ENCODE results near the gene ADD1. TPM values are rescaled to one million over a fixed set of nuclear protein-coding genes. Genes with fewer than 3 reads are reported as not detected.

Gene ADD1, protein sequence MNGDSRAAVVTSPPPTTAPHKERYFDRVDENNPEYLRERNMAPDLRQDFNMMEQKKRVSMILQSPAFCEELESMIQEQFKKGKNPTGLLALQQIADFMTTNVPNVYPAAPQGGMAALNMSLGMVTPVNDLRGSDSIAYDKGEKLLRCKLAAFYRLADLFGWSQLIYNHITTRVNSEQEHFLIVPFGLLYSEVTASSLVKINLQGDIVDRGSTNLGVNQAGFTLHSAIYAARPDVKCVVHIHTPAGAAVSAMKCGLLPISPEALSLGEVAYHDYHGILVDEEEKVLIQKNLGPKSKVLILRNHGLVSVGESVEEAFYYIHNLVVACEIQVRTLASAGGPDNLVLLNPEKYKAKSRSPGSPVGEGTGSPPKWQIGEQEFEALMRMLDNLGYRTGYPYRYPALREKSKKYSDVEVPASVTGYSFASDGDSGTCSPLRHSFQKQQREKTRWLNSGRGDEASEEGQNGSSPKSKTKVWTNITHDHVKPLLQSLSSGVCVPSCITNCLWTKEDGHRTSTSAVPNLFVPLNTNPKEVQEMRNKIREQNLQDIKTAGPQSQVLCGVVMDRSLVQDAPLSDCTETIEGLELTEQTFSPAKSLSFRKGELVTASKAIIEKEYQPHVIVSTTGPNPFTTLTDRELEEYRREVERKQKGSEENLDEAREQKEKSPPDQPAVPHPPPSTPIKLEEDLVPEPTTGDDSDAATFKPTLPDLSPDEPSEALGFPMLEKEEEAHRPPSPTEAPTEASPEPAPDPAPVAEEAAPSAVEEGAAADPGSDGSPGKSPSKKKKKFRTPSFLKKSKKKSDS
- 187 and 198 TPM in 2 replicates for total RNA-seq

DNA sequence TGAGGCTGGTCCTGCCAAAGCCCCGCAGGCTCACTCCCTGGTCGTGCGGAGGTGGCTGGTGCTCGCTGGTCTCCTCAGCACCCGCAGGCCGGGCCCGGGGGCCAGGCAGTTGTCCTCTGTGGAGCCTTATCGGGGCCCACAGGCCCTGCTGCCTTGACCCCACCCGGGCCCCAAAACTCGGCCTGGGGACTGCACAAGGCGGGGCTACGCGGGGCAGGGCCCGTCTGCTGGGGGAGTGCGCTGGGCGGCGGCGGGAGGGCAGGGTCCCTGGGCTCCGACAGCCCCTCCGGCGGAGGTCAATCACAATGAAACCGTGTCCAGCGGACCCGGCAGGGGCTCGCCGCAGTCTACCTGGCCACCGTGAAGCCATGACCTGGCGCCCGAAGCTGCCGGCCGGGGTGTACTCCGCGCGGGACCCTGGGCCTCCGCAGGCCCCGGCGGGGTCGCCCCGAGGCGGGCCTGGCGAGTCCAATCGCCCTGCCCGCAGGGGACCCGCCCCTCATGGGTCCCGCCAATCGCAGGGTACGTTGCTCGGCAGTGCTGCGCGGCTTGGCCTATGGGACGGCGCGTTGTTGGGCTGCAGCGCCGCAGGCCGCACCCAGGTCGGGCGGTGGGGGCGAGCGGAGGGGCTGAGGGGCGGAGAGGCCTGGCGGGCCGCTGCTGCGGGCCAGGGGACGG, at the start of gene ADD1:
TSS of gene ADD1 (plus strand) at position 582 of the 678 bp plus-strand sequence. CDS start 32,072 bp downstream, outside the sequence.
- Mint-ChIP-seq H3K9me3 (peaks cover 4% of the 10 kb centered on the region), H3K4me3 (peak within 1 kb of the TSS; percentile 91), H3K4me1 (peaks cover 41% of the 10 kb centered on the region), H3K36me3 (ENCODE audit: low read depth) (peaks cover 14% of the 10 kb centered on the region), H3K27me3 (no peaks in the 10 kb centered on the region), H3K27ac (peak within 1 kb of the TSS; percentile 92)
- peak; percentile 100 for DNase-seq
- intact Hi-C loops (cut with micrococcal nuclease), result loop anchor here (5.0 to 10.0 kb wide), 3 partner anchors 81 to 309 kb away; partner anchors contain the start of gene FAM193A

DNA sequence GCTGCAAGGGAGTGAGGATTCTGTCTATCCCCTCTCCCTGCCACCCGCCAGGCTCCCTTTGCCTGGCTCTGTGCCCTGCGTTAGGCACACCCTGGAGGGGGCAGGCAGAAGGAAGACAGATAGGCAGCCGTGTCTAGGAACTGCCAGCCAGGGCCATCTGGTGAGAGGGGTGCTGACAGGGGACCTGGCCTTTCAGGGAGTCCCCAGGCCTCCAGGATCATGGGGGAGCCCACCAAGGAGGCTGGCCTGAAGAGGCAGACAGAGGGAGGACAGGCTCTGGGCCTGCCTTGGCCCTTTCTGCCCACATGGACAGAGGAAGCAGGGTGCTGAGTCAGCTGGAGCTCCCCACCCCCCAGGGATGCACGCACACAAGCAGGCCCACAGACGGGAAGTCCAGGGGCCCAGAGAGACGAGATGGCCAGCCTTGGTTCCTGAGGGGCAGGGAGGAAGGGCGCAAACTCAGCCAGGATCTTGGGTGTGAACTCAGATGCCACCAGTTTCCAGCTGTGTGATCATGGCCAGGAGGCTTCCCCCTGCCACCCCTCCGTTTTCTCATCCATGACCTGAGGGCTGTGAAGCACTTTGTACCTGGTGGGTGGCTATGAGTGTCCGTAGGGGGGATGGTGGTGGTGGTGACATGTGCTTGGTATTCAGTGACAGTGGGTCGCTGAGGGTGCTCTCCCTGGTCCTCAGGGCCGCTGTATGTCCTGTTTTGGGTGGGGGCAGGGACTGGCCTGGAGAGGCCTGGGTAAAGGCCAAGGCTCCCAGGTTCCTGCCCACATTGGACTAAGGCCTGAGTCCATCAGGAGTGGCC, 49.0 kb upstream of the ADD1 start:
- Mint-ChIP-seq H3K4me1 (peaks cover 45% of the 10 kb centered on the region), H3K27ac (peak overlapping the region; percentile 77)

DNA sequence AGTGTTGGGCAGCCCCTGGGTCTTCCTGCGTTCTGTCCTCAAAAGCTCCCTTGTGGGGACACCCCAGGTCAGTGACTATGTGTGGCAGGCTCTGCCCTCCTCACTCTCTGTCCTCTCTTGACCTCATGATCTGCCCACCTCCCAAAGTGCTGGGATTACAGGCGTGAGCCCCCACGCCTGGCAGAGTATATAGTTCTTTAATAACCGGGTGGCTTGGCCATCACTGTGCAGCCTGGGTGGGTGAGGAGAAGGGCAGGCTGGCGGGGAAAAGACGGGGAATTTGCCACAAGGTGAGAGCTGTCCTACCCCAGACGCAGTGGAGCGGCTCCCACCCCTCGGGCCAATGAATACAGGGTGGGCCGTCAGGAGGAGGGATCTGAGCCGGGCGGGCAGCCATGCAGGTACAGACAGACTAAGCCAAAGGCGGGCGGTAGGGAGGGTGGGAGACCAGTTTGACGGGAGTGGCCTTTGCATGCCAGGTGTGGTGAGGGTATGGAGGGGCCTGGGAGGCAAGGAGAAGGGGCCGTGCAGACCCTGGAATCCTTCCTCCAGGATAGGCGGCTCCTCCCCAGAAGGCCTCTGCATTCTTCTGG, 48.2 kb upstream of the ADD1 start:
- Mint-ChIP-seq H3K4me3 (peak overlapping the region; percentile 90), H3K4me1 (peaks cover 48% of the 10 kb centered on the region), H3K9me3 (no peaks in the 10 kb centered on the region), H3K27me3 (no peaks in the 10 kb centered on the region), H3K27ac (no peak overlapping the region), H3K36me3 (ENCODE audit: low read depth) (peaks cover 9% of the 10 kb centered on the region)
- DNase-seq, result no peak
- intact Hi-C loops (cut with micrococcal nuclease), result loop anchor here (5.0 kb wide), 2 partner anchors 33 to 48 kb away; no protein-coding TSS in a partner anchor

More for the DNA sequence above, 49.0 kb upstream of the ADD1 start:
- no peak for DNase-seq
- Mint-ChIP-seq H3K4me3 (peak overlapping the region; percentile 90), H3K9me3 (no peaks in the 10 kb centered on the region), H3K27me3 (no peaks in the 10 kb centered on the region), H3K36me3 (ENCODE audit: low read depth) (peaks cover 9% of the 10 kb centered on the region)
- intact Hi-C loops (cut with micrococcal nuclease), result loop anchor here (5.0 kb wide), 2 partner anchors 32 to 47 kb away; no protein-coding TSS in a partner anchor

DNA sequence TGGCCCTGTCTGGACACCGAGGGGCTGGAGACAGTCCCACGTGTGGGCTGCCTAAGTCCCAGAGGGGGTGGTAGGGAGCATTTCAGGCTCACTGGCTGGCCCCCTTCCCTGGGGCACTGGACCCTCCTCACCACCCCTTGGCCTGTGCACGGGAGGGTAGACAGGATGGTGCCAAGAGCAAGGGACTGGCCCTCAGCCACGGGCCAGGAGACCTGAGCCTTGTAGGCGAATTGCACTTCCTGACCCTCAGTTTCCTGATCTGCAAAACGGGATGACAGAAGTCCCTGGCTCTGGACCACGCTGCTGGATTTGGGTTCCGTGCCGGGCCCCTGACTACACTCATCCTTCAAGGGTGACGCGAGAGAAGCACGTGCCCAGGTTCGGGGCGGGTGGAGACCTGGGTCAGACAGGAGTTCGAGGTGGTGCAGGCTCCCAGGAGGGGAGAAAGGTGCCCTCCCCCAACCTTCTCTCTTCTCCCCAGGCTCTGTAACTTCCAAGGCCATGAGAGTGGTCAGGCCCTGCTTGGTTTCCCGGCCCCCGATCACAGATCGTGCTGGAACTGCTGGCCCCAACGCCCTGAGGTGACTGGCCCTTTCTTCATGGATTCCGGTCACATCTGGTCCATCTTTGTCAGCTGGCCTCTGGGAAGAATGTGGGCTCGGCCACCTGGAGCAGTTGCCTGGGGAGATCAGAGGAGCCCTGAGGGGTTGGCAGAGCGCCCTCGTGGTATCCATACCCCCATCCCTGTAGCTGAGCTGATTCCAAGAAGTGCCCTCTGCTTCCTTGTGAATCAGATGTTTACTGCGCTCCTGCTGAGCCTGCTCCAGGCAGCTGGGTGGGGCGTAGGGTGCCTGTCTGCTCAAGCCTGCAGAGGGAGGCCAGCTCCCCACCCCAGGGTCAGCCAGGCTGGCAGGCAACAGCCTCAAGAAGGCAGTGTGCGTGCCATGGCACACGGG, 47.5 kb upstream of the ADD1 start:
- no peak overlapping the region for H3K27ac Mint-ChIP-seq

DNA sequence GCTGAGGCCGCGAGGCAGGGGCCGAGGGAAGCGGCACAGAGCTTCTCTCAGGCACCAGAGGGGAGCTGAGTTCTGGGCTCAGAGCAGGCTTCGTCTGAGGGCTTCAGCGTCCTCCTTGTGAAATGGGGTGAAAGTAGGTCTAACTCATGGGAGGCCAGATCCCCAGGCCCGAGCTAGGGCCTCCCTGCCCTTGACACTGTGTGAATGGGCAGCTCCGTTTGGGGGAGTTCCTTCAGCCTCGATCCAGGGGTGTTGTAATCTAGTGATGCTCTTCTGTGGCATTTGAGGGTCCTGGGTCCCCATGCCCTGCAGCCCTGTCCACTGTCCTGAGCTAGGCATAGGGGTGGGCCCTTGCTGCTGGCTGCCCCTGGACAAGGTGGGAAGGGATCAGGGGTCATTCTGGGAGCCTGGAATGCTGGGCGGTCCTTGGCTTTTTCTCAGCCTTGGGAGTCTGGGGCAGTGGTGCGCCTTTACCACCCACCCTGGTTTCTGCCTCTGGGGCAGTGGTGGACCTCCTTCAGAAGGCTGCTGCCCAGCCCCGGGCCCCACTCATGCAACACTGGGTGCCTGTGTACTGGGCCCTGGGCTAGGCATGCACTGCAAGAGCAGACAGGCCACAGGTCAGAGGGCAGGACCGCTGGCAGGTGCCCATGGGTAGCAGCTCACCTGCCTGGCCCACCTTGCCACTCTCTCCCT, 46.6 kb upstream of the ADD1 start:
- intact Hi-C loops (cut with micrococcal nuclease), result loop anchor here (5.0 kb wide), 2 partner anchors 35 to 50 kb away; no protein-coding TSS in a partner anchor
- H3K27me3 Mint-ChIP-seq, result no peaks in the 10 kb centered on the region
- no peaks in the 10 kb centered on the region for H3K9me3 Mint-ChIP-seq
- peaks cover 53% of the 10 kb centered on the region for H3K4me1 Mint-ChIP-seq
- peak overlapping the region; percentile 87 for H3K4me3 Mint-ChIP-seq
- peak overlapping the region; percentile 91 for H3K27ac Mint-ChIP-seq
- peaks cover 10% of the 10 kb centered on the region for H3K36me3 Mint-ChIP-seq (ENCODE audit: low read depth)
- DNase-seq, result no peak

More for the DNA sequence above, 47.5 kb upstream of the ADD1 start:
- H3K36me3 Mint-ChIP-seq (ENCODE audit: low read depth), result peaks cover 9% of the 10 kb centered on the region
- intact Hi-C loops (cut with micrococcal nuclease), result loop anchor here (5.0 kb wide), 2 partner anchors 34 to 49 kb away; no protein-coding TSS in a partner anchor
- no peaks in the 10 kb centered on the region for H3K9me3 Mint-ChIP-seq
- no peak overlapping the region for H3K4me3 Mint-ChIP-seq
- no peak for DNase-seq
- H3K27me3 Mint-ChIP-seq, result no peaks in the 10 kb centered on the region
- H3K4me1 Mint-ChIP-seq, result peaks cover 50% of the 10 kb centered on the region

DNA sequence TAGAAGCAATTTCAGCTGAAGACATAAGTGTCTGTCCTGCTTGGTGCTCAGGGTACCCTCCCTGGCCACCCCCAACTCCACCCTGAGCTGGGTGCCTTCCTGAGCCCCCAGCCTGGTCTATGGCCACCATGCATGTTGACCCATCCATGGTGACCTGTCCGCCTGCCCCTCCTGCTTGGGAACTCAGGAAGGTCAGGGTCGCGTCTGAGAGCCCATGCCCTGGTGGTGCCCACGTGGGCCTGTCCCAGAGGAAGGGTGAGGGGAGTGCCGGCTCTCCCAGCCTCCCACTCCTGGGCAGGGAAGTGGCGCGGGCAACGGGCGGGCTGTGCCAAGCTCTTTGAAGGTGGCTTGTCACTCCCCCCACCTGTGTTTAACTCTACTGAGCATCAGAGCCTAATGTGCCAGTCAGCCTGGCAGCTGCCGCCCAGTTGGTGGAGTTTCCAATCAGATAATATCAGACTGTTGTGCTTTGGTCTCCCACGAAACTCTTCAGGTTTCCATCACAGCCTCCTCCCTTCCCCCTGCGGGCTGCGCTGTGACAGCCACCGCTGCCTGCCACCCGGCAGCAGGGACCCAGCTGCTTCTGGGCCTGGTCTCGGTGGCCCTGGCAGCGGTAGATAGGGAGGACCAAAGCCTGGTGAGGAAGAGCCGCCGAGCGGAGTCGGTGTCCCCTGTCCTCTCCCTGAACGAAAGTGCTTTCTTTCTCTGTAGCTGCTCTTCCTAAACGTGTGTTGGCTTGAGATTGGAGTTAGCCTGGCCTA, 45.9 kb upstream of the ADD1 start:
- Mint-ChIP-seq H3K36me3 (ENCODE audit: low read depth) (peaks cover 10% of the 10 kb centered on the region), H3K4me3 (peak overlapping the region; percentile 87), H3K27me3 (no peaks in the 10 kb centered on the region), H3K27ac (peak overlapping the region; percentile 91), H3K4me1 (peaks cover 54% of the 10 kb centered on the region), H3K9me3 (no peaks in the 10 kb centered on the region)
- DNase-seq, result peak; percentile 81
- intact Hi-C loops (cut with micrococcal nuclease), result loop anchor here (1.0 to 5.0 kb wide), 4 partner anchors 10 to 50 kb away; no protein-coding TSS in a partner anchor

DNA sequence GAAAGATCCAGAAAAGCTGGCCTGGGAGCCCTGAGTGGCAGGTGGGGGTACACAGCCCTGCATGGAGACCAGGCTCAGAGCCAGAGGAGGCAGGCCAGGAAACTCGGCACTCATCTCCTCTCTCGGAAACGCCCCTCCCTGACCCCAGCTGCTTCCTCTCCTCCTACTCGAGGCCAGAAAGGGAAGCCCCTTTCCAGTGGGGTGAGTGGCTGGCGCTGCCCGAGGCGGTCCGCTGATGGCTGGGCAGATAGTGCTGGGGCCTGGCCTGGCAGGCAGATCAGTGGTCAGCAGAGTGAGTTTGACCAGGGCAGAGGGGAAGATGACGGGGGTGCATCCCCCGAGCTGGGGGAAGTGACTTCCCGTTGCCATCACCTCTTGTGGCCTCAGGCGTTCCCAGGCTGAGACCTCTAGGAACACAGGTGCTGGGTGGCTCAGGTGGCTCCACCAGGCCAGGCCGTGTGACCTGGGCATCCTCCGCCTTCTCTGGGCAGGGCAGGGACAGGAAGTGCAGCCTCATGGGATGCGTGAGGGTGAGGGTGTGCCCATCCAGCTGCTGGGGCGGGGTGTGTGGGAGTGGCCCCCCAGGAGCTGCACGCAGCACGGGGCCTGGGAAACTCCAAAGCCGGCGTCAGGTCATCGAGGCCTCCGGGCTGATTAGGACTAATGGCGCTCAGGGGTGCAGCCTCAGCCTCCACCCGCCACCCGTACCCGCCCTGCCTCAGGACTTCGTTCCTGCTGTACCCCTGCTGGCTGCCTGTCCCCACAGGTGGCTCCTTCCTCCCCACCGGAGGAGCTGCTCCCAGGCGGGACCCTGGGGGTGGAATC, 45.0 kb upstream of the ADD1 start:
- peaks cover 56% of the 10 kb centered on the region for H3K4me1 Mint-ChIP-seq
- peak overlapping the region; percentile 92 for H3K27ac Mint-ChIP-seq
- intact Hi-C loops (cut with micrococcal nuclease), result loop anchor here (1.0 to 5.0 kb wide), 4 partner anchors 11 to 51 kb away; no protein-coding TSS in a partner anchor
- H3K4me3 Mint-ChIP-seq, result peak overlapping the region; percentile 87
- H3K36me3 Mint-ChIP-seq (ENCODE audit: low read depth), result peaks cover 12% of the 10 kb centered on the region
- DNase-seq, result peak; percentile 87
- no peaks in the 10 kb centered on the region for H3K27me3 Mint-ChIP-seq
- no peaks in the 10 kb centered on the region for H3K9me3 Mint-ChIP-seq

DNA sequence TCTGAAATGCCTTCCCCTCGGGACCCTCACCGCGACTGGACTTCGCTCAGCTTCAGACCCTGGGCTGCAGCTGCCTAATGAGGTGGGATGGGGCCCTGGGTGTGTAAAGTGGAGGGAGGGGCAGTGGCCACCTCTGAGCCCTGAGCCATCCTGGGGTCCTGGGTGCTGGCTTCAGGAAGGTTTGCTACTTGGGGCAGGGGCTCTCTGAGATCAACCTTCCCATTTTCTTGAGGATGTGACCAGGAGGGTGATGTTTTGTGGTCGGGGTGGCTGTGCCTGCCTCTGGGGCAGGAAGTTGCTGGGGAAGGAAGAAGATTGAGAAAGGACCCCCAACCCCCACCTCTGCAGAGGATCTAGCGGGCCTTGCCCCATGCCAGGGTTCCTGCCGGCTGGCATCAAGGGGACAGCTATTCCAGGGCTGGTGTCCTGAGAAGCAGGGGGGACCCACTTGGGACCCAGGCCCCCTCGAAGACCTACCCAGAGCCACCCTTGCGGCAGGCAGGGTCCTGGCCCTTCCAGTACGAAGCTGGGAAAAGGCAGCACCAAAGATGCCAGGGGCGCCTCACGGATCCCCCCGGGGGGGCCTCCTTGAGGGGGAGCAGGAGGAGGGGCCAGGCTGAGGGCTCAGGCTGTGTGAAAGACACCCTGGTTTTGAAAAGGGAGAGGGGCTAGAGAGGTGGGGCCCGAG, 44.3 kb upstream of the ADD1 start:
- Mint-ChIP-seq H3K4me1 (peaks cover 54% of the 10 kb centered on the region), H3K27ac (peak overlapping the region; percentile 92), H3K27me3 (no peaks in the 10 kb centered on the region), H3K4me3 (peak overlapping the region; percentile 87), H3K9me3 (no peaks in the 10 kb centered on the region), H3K36me3 (ENCODE audit: low read depth) (peaks cover 11% of the 10 kb centered on the region)
- peak; percentile 68 for DNase-seq
- intact Hi-C loops (cut with micrococcal nuclease), result loop anchor here (2.0 to 5.0 kb wide), 3 partner anchors 37 to 52 kb away; no protein-coding TSS in a partner anchor

DNA sequence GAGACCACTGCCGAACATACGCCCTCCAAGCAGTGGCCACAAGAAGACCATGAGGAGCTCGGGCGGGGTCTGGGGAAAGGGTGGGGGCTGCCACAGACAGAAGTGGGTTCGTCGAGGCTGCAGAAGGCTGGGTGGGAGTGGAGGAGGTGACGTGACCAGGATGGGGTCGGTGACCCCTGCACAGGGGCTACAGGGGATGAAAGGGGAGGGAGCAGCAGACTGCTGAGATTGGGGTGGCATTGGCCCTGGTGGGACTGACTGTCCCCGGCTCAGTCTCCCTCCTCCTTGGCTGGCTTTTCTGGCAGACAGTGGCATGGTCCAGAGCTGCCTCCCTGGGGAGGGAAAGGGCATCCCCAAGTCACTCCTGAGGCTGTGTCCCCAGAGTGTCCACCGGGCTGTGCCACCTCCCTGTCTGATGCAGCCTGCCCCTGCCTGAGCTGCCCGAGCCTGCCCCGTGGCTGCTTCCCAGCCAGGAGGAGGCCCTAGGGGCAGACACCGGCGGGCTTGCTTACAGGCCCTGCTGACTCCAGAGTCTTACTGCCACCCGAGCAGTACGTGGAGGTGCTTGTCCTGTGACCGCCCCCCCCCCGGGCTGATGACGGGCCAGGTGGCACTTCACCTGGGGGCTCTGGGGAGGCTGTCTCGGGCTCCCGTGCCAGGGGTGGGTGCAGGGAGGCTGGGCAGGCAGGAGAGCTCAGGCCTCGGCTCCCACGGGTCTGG, 43.5 kb upstream of the ADD1 start:
- peaks cover 6% of the 10 kb centered on the region for H3K36me3 Mint-ChIP-seq (ENCODE audit: low read depth)
- intact Hi-C loops (cut with micrococcal nuclease), result loop anchor here (2.0 to 5.0 kb wide), 3 partner anchors 38 to 53 kb away; no protein-coding TSS in a partner anchor

More for the DNA sequence above, 43.5 kb upstream of the ADD1 start:
- Mint-ChIP-seq H3K9me3 (no peaks in the 10 kb centered on the region), H3K27ac (peak overlapping the region; percentile 85), H3K4me1 (peaks cover 48% of the 10 kb centered on the region), H3K27me3 (no peaks in the 10 kb centered on the region), H3K4me3 (peak overlapping the region; percentile 87)
- DNase-seq, result no peak
